HT-29 (cell line): ENCODE data around the gene SP8. TPM values are rescaled to one million over a fixed set of nuclear protein-coding genes. Genes with fewer than 3 reads are reported as not detected.
"Not testable (repeated sequence)": the region's sequence is repeated elsewhere in the genome, so short reads cannot be mapped to it uniquely, and the experiment has no call there.

Source experiments
- DNase-seq: peaks from one replicate; pipeline ENCODE4 v3.0.0-alpha.2; 2015; ENCODE audit warnings: low spot score
- total RNA-seq: library from RNA; depleted of rRNA; stranded (reverse); fragments of >200 nt; shearing (Covaris generic); gene quantifications from 2 replicates; pipeline ENCODE4 v1.2.3, GENCODE V29; 2014; rRNA removed

SP8 gene
- total RNA-seq = not detected in 2 replicates

GRCh38 chr7:20786779-20787659 is at the start of gene SP8:
SP8 (minus strand) TSS chr7:20786886; CDS start chr7:20786798, 88 bp downstream.
- DNase-seq = peak; percentile 50

GRCh38 chr7:20836424-20836823 is 49.7 kb upstream of the SP8 start:
- DNase-seq = not testable (repeated sequence)

- DNase-seq = no peak
Measured at GRCh38 chr7:20835111-20835750, 48.5 kb upstream of the SP8 start.

GRCh38 chr7:20834656-20835055 is 48.0 kb upstream of the SP8 start:
- DNase-seq = peak; percentile 8

- no peak for DNase-seq
Measured at GRCh38 chr7:20831956-20832355, 45.3 kb upstream of the SP8 start.

- no peak for DNase-seq
Measured at GRCh38 chr7:20831451-20831850, 44.8 kb upstream of the SP8 start.

- no peak for DNase-seq
Measured at GRCh38 chr7:20828947-20829346, 42.3 kb upstream of the SP8 start.

- DNase-seq = no peak
Measured at GRCh38 chr7:20827172-20827571, 40.5 kb upstream of the SP8 start.

GRCh38 chr7:20826243-20826642 is 39.6 kb upstream of the SP8 start:
- DNase-seq = no peak

- no peak for DNase-seq
Measured at GRCh38 chr7:20825555-20825954, 38.9 kb upstream of the SP8 start.

- DNase-seq = not testable (repeated sequence)
Measured at GRCh38 chr7:20821390-20821789, 34.7 kb upstream of the SP8 start.

- DNase-seq = no peak
Measured at GRCh38 chr7:20816372-20816959, 29.8 kb upstream of the SP8 start.

GRCh38 chr7:20804345-20804744 is 17.7 kb upstream of the SP8 start:
- DNase-seq = no peak

GRCh38 chr7:20799566-20800366 is 13.1 kb upstream of the SP8 start:
- no peak for DNase-seq

GRCh38 chr7:20798694-20799121 is 12.0 kb upstream of the SP8 start:
- no peak for DNase-seq

- peak; percentile 59 for DNase-seq
Measured at GRCh38 chr7:20798081-20798693, 11.5 kb upstream of the SP8 start.

- DNase-seq = peak; percentile 48
Measured at GRCh38 chr7:20797462-20798080, 10.9 kb upstream of the SP8 start.

GRCh38 chr7:20797042-20797461 is 10.4 kb upstream of the SP8 start:
- DNase-seq = no peak

- no peak for DNase-seq
Measured at GRCh38 chr7:20796500-20796899, 9.8 kb upstream of the SP8 start.

GRCh38 chr7:20795881-20796280 is 9.2 kb upstream of the SP8 start:
- no peak for DNase-seq

- no peak for DNase-seq
Measured at GRCh38 chr7:20795361-20795760, 8.7 kb upstream of the SP8 start.
